ENCODE measurements around the gene TAF4.

TAF4 gene

DNA sequence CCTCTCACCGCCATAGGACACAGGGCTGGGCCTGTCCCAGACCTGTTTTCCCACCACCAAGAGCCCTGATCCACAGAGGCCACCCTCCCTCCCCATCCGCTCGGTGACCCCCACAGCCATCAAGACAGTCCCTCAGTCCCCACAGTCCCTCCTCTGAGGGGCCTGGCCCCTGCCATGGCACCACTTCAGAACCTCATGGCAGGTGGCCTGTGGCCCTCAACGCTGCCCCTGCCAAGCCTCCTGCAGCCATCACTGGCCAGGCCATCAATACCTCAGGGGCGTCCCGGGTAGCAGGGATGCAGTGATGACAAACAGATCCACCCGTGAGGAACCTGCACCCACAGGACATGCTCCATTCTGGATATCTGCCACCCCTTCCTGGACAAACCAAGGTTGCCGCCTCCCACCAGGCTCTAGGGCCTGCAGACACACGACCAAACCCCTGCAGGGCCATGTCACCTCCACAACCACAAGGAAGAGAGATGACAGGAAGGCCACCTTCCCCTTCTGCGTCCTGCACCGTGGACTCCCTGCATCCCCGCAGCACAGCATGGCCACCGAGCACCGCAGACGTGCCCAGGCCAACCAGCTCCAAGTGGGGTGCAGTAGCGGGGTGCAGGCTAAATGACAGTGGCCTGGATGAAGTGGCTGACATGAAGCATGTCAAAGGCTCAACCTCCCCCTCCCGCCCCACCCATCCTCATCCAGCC, 14.0 kb downstream of the TAF4 start:
- ChIA-PET POLR2A (no interaction called here), CTCF (no interaction called here)
- no peak for DNase-seq (ENCODE audit: low read depth, low spot score)
- H3K4me3 ChIP-seq (ENCODE audit: low read depth, low read length) = no peak overlapping the region
- TF ChIP-seq, protein P1, sequence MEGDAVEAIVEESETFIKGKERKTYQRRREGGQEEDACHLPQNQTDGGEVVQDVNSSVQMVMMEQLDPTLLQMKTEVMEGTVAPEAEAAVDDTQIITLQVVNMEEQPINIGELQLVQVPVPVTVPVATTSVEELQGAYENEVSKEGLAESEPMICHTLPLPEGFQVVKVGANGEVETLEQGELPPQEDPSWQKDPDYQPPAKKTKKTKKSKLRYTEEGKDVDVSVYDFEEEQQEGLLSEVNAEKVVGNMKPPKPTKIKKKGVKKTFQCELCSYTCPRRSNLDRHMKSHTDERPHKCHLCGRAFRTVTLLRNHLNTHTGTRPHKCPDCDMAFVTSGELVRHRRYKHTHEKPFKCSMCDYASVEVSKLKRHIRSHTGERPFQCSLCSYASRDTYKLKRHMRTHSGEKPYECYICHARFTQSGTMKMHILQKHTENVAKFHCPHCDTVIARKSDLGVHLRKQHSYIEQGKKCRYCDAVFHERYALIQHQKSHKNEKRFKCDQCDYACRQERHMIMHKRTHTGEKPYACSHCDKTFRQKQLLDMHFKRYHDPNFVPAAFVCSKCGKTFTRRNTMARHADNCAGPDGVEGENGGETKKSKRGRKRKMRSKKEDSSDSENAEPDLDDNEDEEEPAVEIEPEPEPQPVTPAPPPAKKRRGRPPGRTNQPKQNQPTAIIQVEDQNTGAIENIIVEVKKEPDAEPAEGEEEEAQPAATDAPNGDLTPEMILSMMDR (IDR thresholded peaks at IDR 0.05; ENCODE audit: insufficient read depth, low read length, missing control alignments) = no peak

DNA sequence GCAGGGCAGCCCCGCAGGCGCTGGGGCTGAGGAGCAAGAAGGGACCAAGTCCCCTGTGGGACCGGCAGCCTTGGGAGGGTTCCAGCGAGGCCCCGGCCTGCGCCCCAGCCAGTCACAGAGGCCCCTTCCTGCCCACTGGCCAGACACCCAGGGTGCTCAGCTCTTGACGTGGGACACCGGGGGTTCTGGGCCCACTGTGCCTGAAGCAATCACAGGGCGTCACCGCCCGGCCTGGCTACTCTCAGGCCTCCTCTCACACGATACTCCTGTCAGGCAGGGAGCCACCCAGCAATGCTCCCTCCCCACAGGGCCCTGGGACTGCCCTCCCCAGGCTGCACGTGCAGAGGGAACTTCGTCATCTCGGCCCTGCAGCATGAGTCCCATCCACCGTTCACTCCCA, 14.5 kb downstream of the TAF4 start:
- no peak for DNase-seq (ENCODE audit: low read depth, low spot score)
- TF ChIP-seq, protein P1 (IDR thresholded peaks at IDR 0.05; ENCODE audit: insufficient read depth, low read length, missing control alignments) = no peak
- ChIA-PET POLR2A (no interaction called here), CTCF (no interaction called here)
- no peak overlapping the region for H3K4me3 ChIP-seq (ENCODE audit: low read depth, low read length)

DNA sequence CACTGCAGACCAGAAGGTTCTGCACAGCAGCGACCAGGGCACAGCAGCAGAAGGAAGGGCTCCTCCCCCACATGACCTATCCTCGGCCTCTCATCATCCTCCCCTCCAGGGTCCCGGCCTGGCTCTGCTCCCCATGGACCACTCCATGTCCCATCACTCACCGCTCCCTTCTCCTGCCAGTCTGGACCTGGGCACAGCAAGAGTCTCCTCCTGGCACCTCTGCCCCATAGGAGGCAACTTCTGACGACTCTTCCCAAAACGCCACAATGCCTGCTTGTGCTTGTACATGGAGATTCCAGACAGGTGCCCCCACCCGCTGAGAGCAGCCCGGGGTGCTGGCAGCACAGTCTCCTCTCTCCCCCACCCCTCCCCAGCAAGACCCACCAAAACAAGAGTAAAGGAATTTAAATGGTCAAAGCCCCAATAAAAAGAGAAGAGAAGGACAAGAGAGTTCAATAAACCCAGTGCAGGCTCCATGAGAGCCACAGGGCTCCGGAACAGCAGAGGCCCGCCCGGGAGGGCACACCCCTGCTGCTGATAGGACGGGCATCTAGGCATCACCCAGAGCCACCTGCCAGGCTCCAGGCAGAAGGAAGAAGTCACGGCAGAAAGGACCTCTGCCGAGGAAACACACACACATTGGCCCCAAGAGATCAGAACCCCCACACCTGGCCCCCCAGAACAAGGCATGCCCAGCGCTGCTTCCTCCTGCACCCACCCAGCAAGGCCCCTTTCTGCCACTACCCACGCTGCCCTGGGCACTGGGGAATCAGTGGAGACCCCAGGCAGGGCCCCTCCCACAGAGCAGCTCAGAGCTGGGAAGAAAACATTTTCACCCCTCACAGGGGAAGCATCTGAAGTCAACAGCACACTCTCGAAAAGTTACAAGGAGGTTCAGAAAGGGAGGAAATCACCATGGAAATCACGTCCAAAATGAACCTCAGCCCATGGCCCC, 15.2 kb downstream of the TAF4 start:
- TF ChIP-seq, protein P1 (IDR thresholded peaks at IDR 0.05; ENCODE audit: insufficient read depth, low read length, missing control alignments) = no peak
- POLR2A ChIA-PET = no interaction called here
- CTCF ChIA-PET = no interaction called here
- DNase-seq (ENCODE audit: low read depth, low spot score) = no peak
- no peak overlapping the region for H3K4me3 ChIP-seq (ENCODE audit: low read depth, low read length)

DNA sequence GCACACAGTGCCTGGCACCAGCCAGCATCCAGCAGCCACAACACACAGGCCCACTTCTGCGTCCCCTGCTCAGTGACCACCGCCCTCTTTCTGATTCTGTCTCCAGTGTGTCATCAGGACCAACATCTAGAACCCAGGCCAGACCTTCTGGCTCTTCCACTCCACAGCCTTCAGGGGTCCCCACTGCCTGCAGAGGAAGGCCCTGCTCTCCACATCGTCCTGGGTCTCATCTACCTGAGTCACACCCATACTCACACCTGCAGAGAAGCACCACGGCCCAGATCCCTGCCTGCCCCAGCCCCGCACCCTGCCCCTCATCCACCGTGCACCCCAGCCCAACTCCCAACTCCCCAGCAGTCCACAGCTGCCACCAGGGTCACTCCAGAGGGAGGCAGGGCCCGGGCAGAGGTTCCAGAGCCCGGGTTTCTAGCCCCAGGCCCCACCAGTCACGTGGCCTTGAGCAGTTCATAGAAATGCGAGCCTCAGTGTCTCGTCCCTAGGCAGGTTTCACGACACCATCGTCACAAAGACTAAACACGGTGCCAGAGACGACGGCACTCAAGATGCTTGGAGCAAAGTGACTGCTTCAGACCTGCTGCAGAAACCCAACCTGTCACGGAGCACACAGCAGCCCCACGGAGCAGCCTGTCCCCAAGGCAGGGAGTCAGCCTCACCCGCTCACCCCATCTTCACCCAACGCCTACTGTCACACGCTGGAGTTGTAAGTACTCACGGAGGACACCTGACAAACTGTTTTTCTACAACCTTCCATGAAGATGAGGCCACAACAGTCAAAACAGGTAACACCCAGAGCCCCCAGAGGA, 16.1 kb downstream of the TAF4 start:
- CTCF ChIA-PET = interaction anchor here (1.3 kb wide), 1 partner anchor 39 kb away, joined by 3 read pairs; no protein-coding TSS in a partner anchor
- TF ChIP-seq, protein P1 (IDR thresholded peaks at IDR 0.05; ENCODE audit: insufficient read depth, low read length, missing control alignments) = no peak
- no peak for DNase-seq (ENCODE audit: low read depth, low spot score)
- H3K4me3 ChIP-seq (ENCODE audit: low read depth, low read length) = no peak overlapping the region
- POLR2A ChIA-PET = no interaction called here

DNA sequence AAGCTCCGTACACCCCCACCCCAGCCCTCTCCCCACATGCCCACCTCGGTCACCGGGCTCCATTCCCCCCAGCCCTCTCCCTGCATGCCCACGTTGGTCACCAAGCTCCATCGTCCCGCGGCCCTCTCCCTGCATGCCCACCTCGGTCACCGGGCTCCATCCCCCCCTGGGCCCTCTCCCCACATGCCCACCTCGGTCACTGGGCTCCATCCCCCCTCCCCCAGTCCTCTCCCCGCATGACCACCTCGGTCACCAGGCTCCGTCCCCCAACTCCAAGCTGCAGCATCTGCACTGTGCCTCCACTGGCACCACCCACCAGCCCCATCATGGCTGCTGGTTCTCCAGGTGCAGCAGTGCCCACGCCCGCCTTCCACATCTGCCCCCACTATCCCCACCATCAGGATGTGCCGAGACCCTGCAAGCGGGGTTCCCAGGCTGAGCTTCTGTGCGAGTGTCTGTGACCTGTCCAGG, 16.8 kb downstream of the TAF4 start:
- ChIA-PET POLR2A (no interaction called here), CTCF (interaction anchor here (1.3 kb wide), 1 partner anchor 39 kb away, joined by 3 read pairs; no protein-coding TSS in a partner anchor)
- TF ChIP-seq, protein P1 (IDR thresholded peaks at IDR 0.05; ENCODE audit: insufficient read depth, low read length, missing control alignments) = no peak
- no peak for DNase-seq (ENCODE audit: low read depth, low spot score)
- H3K4me3 ChIP-seq (ENCODE audit: low read depth, low read length) = no peak overlapping the region
